ENCODE data around the gene ZNF189.

Gene ZNF189

GRCh38 chr9:101442736-101443135 lies 44.1 kb downstream of the ZNF189 start:
- peaks cover 11% of the 10 kb centered on the region for H3K4me1 Mint-ChIP-seq
- no peaks in the 10 kb centered on the region for H3K36me3 Mint-ChIP-seq (ENCODE audit: low read depth)
- H3K27me3 Mint-ChIP-seq (ENCODE audit: low read depth) = no peaks in the 10 kb centered on the region
- H3K27ac Mint-ChIP-seq = no peak overlapping the region
- no peaks in the 10 kb centered on the region for H3K9me3 Mint-ChIP-seq
- no peak for TF ChIP-seq CTCF (IDR thresholded peaks at IDR 0.05; ENCODE audit: unreplicated experiment in 3 of 3)
- H3K4me3 Mint-ChIP-seq = no peak overlapping the region

- Mint-ChIP-seq H3K9me3 (no peaks in the 10 kb centered on the region), H3K4me1 (peaks cover 11% of the 10 kb centered on the region), H3K27me3 (ENCODE audit: low read depth) (no peaks in the 10 kb centered on the region), H3K36me3 (ENCODE audit: low read depth) (no peaks in the 10 kb centered on the region), H3K27ac (no peak overlapping the region), H3K4me3 (no peak overlapping the region)
- TF ChIP-seq CTCF (IDR thresholded peaks at IDR 0.05; ENCODE audit: unreplicated experiment in 3 of 3) = no peak
These were observed 44.7 kb downstream of the ZNF189 start for GRCh38 chr9:101443364-101443771.

GRCh38 chr9:101445353-101446029 lies 46.8 kb downstream of the ZNF189 start:
- Mint-ChIP-seq H3K27ac (peak overlapping the region; percentile 20 to 77 (median 72)), H3K36me3 (ENCODE audit: low read depth) (no peaks in the 10 kb centered on the region), H3K4me1 (peaks cover 17% of the 10 kb centered on the region), H3K9me3 (no peaks in the 10 kb centered on the region), H3K27me3 (ENCODE audit: low read depth) (no peaks in the 10 kb centered on the region), H3K4me3 (no peak overlapping the region)
- no peak for TF ChIP-seq CTCF (IDR thresholded peaks at IDR 0.05; ENCODE audit: unreplicated experiment in 3 of 3)

GRCh38 chr9:101446732-101447131 lies 48.1 kb downstream of the ZNF189 start:
- no peak for TF ChIP-seq CTCF (IDR thresholded peaks at IDR 0.05; ENCODE audit: unreplicated experiment in 3 of 3)
- no peak overlapping the region for H3K4me3 Mint-ChIP-seq
- H3K36me3 Mint-ChIP-seq (ENCODE audit: low read depth) = no peaks in the 10 kb centered on the region
- H3K4me1 Mint-ChIP-seq = peaks cover 23% of the 10 kb centered on the region
- no peaks in the 10 kb centered on the region for H3K27me3 Mint-ChIP-seq (ENCODE audit: low read depth)
- H3K9me3 Mint-ChIP-seq = peaks cover 2% of the 10 kb centered on the region
- H3K27ac Mint-ChIP-seq = peak overlapping the region in 1 of 3 experiments; percentile 72

- TF ChIP-seq CTCF (IDR thresholded peaks at IDR 0.05; ENCODE audit: unreplicated experiment in 3 of 3) = no peak
- Mint-ChIP-seq H3K4me3 (peak overlapping the region; percentile 81 to 83 (median 82)), H3K9me3 (peaks cover 11% of the 10 kb centered on the region), H3K4me1 (peaks cover 14% of the 10 kb centered on the region), H3K27ac (peak overlapping the region in 2 of 3 experiments; percentile 71 to 88), H3K27me3 (ENCODE audit: low read depth) (no peaks in the 10 kb centered on the region), H3K36me3 (ENCODE audit: low read depth) (no peaks in the 10 kb centered on the region)
These were observed 50.0 kb downstream of the ZNF189 start for GRCh38 chr9:101448680-101449070.
